Lower leg skin (tissue), 3 donors: ENCODE measurements around the gene OR8U1.

Source experiments
- POLR2A ChIP-seq, 2 donors: fragments of 450-650 bp; IDR thresholded peaks; one replicate each; pipeline ENCODE4 v1.6.1; 2016 to 2017; ENCODE audit warnings: antibody characterized with exemption in 2 of 2, mild to moderate bottlenecking in 1 of 2, moderate library complexity in 1 of 2
- TF ChIP-seq, protein P1 (sequence below), 3 donors: fragments of 450-650 bp; IDR thresholded peaks; one replicate each; pipeline ENCODE4 v1.5.1; 2016; ENCODE audit warnings: antibody characterized with exemption in 3 of 3, mild to moderate bottlenecking in 3 of 3, moderate library complexity in 2 of 3

DNA sequence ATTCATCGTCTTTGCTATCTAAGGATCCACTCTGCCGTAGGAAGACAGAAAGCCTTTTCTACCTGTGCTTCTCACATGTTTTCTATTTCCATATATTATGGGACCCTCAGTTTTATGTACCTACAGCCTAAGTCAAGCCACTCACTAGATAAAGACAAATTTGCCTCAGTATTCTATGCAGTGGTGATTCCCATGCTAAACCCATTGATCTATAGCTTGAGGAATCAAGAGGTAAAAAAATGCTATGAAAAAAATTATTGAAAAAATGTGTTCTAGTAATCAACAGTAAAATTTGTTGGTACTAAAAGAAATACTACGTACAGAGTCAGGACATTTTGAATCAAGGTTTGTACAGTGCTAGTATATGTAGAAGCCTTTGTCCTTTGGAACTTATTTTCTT lies 19.0 kb downstream of the OR8U1 start:
- TF ChIP-seq, protein P1, sequence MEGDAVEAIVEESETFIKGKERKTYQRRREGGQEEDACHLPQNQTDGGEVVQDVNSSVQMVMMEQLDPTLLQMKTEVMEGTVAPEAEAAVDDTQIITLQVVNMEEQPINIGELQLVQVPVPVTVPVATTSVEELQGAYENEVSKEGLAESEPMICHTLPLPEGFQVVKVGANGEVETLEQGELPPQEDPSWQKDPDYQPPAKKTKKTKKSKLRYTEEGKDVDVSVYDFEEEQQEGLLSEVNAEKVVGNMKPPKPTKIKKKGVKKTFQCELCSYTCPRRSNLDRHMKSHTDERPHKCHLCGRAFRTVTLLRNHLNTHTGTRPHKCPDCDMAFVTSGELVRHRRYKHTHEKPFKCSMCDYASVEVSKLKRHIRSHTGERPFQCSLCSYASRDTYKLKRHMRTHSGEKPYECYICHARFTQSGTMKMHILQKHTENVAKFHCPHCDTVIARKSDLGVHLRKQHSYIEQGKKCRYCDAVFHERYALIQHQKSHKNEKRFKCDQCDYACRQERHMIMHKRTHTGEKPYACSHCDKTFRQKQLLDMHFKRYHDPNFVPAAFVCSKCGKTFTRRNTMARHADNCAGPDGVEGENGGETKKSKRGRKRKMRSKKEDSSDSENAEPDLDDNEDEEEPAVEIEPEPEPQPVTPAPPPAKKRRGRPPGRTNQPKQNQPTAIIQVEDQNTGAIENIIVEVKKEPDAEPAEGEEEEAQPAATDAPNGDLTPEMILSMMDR (IDR thresholded peaks at IDR 0.05) = no peak
- TF ChIP-seq POLR2A (IDR thresholded peaks at IDR 0.05) = no peak
